HT1080 (cell line): ENCODE results near the gene ZNF697. TPM values are rescaled to one million over a fixed set of nuclear protein-coding genes. Genes with fewer than 3 reads are reported as not detected.
A peak's percentile ranks its signal among the peaks of the same experiment; 100 is the strongest.

Experiments
- DNase-seq: peaks from one replicate; pipeline ENCODE4 v3.0.0-alpha.2; 2015; ENCODE audit warnings: low read depth
- total RNA-seq: library from RNA; depleted of rRNA; stranded (reverse); fragments of >200 nt; shearing (Covaris generic); gene quantifications from 2 replicates; pipeline ENCODE4 v1.2.3, GENCODE V29; 2014

ZNF697 gene
- total RNA-seq, 1 experiment from 2014 or later = 16.2 TPM

DNA sequence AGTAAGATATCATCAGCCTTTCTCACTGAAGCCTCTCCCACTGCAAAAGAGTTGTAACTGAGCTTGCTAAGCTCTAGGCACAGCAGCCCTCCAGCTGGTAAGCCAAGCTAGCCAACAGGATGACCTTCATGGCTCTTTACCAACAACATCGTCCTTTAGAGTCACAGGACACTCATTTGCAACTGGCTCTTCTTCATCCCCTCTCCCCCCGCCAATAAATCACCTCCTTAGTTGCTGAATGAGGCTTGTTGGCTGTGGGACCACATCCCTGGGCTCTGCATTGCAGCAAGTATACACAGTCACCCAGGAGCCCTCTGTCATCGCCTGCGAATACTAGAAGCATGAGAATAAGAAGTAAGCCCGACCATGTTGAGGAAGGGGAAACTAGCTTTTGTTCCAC lies 16.0 kb upstream of the ZNF697 start:
- DNase-seq = no peak

DNA sequence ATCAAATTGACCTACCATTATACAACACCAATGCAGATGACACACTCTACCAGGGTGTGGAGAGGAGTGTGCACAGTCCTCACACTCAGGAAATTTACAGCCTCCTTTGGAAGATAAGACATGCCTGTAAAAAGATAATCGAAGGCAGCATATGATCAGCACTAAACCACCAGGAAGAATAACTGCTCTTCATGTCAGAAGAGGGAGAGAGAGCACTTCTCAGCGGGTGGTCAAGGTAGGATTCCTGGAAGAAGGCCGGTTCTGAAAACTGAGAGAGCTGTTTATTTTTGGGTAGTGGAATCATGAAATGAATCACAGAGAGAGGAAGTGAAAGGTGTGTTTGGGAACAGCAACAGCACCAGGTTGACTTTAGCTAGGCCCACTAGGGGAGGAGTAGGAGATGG lies 14.0 kb upstream of the ZNF697 start:
- DNase-seq = no peak

DNA sequence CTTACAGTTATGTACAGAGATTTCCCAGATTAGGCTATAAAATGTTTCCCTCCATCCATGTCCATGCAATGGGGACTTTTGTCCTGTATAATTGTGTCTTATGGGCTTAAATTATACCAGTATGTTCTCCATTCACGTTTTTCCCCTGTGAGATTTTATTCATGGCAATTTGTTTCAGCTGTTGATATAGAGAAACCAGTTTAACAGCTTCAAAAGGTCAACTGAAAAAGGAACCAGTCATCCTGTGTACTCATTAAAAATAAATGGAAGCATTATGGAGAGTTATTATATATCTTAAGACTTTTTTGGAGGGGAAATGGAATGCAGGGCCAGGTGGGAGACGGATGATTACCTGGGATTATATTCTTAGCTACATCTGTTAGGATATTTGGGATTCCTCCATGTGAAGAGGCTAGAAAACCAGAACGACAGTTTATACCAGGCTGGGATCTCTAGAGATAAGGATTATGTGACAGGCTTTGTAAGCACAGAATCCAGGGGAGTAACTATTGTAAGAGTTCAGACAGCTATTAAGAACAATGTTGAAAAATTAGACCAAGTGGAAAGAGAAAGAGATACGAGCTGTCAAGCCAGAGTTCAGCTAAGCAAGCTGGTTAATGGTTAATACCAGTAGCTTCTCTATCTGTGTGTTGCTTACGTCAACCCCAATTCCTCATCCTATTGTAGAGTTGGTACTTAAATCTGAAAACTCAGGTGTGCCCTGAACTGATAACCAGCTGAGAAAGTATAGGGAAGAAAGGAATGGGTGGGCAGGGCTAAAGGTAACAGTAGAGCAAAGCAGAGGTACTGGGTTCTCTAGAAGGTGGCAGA lies 12.4 kb upstream of the ZNF697 start:
- DNase-seq = no peak

DNA sequence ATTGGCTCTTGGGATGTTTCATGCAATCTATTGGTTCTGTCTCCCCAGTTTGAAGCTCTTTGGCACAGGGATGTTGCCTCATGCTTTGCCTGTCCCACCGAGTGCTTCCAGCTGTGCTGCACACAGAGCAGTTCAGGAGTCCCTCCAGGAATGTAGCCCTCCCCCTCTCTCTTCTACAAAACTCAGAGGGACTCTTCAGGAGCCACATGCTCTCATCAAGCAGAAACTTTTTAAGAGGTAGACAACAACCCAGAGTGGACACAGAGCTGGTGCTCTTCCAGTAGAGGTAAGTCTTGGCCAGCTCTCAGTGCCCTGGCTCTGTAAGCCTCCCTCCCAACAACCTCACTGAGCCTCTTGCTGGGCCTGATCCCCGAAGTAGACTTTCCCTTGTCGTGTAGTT lies 11.6 kb upstream of the ZNF697 start:
- DNase-seq = no peak

DNA sequence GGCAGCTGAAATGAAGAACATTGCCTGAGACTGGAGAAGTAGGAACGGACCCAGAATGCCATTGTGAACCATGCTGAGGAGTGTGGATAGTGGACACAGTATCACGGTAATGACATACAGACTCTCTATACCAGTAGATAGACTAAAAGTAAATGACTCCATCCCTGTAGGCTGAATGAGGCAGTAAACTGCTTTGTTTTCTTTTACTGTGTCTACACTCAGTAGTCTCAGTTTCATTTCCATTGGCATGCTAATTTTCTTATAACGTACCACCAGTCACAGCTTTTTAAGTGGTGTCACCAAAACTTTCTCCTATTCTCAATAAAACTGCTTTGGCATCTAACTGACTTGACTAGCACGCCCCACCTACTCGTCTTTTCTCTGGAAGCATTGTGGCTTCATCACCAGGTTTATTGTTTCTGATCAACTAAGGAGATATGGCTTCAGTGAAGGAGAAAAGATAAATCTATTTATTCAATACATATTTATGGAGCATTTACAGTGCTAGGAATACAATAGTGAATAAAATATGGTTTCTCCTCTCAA lies 8.4 kb upstream of the ZNF697 start:
- DNase-seq = no peak

DNA sequence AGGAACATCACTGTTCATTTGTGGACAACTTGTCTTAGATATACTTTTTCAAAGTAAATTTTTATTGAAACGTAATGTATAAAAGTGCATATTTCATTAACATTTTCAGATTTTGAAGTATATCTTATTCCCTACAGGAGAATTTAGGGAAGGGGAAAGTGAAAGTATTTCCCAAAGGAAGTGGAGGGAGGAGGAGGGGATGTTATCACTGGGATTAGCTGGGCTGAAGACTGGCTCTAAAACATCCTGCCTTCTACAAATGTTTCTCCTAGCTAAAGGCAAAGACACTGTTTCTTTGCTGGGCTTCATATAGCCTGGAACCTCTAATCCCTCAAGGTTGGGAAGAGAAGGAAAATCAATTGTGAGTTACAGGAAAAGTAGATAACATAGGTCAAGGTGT lies 7.1 kb upstream of the ZNF697 start:
- DNase-seq = peak; percentile 26

DNA sequence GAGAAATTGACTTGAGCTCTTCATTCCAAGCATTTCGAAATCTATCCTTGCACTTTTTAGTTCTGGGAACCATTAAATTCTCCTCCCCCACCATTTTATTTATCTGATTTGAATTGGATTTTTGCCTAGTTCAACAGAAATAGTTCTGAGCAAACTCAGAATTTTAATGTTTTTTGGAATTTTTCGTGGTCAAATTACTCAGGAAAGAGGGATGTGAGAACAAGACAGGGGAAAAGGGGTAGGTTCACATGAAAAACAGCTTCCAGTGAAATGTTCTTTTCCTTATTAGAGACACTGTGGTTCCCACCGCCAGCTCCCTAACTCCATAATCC lies 5.7 kb upstream of the ZNF697 start:
- no peak for DNase-seq

DNA sequence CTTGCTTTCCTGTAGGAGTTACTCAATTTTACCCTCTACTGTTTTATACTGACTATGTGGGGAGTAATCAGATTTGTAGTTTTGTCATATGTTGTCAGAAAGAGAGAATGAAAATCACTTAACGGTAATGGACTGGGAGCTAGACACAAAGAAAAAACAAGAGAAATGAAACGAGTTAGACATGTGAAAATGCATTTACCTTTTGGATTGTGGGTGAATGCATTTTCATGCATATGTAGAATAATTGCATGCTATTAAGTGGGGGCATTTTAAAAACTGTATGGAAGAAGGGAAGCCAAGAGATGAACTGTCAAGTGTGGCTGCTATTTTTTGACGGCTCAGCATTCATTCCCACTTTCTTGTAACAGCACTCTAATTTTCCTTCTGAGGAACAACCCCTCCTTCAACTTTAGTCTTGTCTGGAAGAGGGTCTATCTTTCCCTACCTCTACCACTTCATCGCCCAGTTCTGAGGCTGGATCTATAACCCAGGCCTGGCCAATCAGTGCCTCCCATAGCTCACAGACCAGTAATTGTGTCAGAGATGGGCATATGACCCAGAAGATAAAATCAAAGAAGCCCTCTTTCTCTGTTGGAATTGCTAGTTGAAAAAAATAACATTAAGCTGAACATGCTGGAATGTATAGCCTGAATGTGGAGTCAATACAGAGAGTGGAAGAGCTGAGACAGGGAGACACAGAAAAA lies 5.2 kb upstream of the ZNF697 start:
- DNase-seq = no peak

DNA sequence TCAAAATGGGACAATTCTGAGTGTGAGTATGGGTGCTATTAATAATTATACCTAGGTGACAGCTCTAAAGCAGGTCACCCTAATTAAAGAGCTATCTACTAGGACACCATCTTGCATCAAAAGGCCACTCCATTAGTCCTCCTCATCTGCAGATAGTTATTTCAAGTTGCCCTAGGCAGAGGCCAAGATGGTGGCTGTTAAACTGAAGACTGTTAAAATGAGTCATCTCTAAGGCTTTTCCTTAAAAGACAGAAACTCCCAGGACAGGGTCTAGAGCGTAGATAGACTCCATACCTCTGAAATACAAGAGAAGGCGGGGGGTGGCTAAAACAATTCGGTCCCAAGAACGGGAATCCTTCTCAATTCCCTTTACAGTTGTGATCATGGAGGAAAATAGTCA lies 4.5 kb upstream of the ZNF697 start:
- DNase-seq = no peak

DNA sequence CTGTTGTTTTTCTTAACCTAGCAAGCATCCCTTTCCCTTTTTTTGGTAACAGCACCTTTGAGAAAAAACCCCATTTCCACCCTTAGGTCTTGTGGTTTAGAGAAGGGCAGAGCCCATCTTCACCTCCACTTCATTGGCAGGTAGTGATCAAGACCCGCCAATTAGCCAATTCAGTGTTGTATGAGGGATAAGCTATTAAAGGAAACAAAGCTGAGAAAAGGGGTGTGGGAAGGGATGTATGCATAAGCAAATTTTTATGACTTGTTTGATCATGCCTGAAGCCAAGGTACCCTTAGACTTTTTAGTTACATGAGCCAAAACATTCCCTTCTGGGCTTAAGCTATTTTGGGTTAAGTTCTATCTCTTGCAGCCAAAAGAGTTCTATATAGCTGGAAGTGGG lies 3.6 kb upstream of the ZNF697 start:
- no peak for DNase-seq

DNA sequence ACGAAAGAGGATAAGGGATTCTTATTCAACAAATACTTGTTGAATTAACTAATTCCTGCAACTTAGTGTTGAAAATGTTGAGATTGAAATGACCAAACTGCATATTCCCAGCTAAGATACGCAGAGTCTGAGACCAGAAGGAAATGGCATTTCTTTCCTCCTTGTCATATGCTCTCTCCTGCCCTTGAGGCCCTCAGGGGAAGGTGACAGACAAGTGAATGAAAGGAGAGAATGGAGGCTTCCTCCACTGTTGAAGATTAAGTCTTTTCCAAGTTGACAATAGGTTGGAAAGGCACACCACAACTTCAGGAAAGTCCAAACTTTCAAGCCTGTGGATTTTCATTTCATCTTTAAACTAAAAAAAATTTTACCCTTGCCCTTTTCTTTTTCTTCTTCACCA lies 3.1 kb upstream of the ZNF697 start:
- DNase-seq = no peak

DNA sequence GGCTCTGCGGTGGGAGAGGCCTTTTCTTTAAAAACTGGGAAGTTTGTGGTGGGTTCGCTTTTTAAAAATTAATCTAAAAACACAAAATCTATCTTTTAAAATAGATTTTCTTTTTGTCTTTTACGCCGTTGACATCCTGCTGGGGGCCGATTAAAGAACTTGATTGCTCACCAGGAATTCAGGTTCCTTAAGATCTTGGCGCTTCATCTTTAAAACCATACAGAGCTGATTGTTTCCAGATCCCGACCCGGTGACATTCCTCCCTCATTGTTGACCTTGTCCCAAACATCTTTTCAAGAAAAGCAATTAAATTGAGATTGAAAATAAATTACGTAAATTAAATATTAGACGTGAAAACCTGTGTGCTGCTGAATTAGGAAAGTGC lies 546 bp upstream of the ZNF697 start:
- DNase-seq = no peak

DNA sequence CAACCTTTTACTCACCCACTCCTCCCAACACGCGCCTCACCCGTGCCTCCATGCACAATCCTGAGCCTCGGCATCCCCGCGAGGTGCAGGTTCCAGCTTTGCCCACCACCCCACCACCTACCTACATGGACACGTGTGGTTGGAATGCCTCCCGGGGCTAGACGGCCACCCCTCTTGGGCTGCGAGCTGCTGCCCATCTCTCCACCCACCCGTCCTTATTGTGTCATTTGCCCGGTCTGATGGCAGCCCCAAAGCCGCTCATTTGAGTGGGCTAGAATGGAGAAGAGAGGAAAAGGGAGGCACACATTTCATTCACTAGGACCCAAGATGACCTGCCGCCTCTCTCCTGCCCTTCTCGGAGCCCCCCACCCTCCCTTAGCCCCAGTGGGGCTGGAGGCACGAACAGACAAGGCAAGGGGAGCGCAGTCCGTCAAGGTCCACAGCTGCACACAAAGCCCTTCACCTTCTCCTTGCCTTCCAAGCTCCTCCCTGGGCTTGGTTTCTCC lies 785 bp downstream of the ZNF697 start:
- DNase-seq = no peak

DNA sequence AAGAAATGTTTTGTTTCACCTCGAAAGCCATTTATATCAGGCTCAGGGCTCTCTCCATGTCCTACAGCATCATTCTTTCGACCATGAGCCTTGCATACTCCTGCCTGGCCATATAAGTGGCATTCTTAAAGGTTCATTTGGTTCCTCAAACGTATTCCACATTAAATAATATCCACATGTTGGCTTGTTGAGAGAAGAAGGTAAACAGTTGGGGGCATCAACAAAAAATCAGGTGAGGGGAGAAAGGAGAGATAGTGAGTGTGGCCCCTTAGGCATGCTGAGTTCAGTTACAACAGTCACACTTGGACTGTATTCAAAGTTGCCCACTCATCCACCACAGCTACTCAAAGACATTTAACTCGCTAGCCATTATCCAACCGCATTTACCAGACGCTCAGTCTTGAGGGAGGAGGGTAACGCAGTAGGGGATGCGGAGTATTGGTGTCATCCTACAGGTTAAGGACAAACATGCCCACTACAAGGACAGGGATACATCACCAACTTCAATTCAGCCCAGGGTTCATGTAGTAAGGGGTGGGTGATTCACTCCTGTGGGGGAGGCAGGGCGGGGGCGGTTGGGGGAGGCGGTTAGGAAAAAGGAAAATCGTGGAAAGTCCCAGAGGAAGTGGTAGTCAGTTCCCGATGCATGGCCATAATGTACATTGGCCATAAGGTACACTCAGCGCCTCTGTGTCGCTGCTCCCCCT lies 1.4 kb downstream of the ZNF697 start:
- DNase-seq = peak; percentile 84

DNA sequence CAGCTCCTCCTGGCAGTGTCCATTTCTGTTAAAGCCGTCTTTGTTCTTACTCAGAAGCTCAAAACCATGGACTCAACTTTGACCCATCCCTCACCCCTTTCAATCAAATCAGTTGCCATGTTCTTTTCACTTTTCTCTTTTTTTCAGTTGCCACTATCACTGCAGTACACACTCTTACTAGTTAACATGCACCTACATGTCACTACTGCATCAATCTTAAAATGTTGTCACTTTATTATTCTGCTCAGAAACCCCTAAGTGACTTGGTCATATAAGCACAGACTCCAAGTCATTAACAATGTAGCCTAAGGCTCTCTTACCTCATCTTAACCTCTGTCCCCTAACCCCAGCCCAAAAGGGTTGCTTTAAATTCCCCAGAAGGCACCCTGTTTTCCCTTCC lies 9.0 kb downstream of the ZNF697 start:
- DNase-seq = no peak

DNA sequence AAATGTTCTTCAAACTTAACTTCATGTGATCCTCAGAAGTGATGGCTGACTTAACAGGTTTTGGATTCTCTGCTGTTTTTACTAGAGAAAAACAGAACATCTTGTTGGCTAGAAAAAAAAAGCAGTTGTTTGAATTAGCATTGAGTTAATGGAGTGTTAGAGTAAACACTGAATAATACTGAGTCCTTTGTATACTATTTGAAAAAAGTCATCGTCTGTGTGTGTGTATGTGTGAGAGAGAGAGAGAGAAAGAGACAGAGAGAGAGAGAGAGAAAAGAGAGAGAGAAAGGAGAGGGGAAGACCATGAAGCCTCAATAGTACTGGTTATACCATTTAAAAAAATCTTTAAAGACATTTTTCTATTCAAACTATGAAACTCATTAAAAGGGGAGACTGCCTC lies 10.4 kb downstream of the ZNF697 start:
- no peak for DNase-seq

DNA sequence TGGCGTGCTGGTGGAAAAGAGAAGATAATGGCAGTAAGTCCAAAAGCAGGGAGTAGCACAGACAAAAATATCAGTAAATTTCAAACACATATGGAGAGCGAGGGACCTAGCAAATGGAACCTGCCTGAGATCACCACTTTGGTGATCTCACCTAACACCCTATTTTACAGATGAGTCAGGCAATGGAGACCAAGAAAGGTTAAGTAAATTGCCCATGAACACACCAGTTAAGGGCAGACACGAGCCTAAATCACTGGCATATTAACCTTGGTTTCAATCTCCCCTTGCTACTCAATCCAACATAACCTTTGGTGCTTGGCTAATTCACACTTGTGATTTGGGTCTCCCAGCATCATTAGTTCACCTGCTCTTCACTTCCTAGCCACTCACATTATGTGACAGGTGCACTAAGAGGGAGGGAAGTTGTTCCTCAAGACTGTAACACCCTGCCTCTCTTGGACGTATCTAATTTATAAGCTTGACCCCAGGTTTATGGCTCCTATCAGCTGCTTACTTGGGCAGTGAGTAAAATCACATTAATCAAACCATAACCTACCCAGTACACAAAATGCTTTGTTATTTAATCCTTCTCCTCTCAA lies 11.5 kb downstream of the ZNF697 start:
- peak; percentile 46 for DNase-seq

DNA sequence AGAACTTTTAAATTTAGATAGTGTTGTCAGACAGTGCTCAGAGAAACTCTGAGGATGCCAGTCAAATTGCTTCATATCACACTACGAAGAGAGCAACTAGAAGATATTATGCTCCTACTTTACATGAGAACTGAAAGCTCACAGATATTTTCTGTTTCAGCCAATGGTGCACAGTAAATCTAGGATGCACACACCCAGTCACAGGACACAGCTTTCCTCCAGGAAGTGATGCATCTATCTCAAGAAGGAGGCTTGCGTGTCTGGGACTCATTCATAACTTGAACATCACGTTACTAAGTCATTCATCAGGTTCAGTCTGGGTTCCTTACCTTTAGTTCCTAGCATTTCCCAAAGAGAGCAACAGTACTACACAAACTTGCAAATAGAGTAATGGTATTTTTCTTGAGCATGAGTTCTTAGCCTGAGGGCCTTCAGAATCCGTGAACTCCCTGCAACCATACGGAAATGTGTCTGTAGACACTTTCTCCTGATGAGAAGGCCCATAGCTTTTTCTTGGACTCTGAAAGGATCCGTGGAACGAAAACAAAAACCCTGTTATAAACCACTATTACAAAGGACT lies 12.2 kb downstream of the ZNF697 start:
- peak; percentile 78 for DNase-seq

DNA sequence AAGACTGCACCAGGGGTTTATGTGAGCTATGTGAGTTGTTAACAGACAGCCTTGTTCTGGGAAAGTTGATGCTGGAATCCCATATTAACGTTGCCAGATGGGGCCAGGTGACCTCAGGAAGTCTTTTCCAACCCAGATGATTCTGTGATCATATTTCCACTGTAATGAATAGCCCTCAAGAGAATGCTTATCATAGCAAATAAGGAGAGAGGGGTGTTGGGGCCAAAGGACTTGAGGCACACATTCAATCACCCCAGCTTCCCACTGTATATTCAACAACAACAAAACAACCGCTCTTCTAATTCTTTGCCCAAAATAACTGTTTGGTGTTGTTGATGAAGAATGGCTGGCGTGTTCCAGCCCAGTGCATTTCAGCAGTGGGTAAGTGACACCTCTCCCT lies 14.1 kb downstream of the ZNF697 start:
- no peak for DNase-seq

DNA sequence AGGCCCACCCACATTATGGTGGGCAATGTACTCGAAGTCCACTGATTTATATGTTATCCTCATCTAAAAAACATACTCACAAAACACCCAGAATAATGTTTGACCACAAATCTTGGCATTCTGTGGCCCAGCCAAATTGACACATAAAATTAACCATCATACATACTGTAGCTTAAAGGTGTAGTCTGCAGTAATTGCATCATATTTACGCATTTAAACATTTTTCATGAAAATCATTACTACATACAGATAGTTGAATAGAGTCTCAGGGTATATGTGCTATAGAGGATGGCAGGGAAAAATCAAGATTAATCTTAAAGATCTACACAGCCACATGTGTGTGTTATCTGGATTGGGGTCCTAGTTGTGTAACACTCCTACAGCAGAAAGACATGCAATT lies 14.5 kb downstream of the ZNF697 start:
- no peak for DNase-seq

DNA sequence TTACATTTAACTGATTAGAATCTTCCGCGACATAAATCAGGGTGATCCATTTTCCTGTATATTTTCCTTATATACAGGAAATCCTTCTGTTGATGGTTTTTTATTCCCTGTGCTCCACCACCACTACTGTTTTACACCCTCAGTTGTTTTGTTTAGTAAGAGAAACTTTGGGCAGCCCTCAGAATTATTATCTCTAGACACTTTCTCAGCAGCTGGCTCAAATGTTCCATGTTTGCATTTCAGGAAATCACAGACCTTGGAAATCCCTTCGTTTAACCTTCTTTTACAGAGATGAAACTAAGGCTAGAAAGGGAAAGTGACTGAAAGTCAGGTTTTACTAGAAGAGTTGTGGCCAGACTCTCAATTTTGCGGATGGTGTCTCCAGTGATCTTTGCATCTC lies 15.2 kb downstream of the ZNF697 start:
- DNase-seq = no peak
